Measurements from ENCODE around the gene EXOG.

DNA sequence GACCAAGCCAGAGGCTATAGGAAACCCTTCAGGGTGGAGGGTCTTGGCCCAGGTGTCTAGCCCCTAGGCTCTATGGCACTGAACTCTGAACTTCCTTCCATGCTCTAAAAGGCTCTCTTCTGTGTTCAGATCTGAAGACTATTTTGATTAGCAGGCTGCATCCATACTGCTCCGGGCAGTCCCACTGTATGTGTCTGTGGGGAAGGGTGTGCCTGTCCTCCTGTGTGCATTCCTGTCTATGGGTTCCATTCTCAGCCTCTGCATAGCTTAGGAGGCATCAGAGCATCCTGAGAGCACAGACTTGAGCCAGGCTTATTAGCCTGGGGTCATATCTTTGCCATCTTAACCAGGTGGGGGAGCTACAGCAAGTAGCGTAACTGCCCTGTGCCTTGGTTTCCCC, 38.0 kb downstream of the EXOG start:
- TF ChIP-seq, protein P1, sequence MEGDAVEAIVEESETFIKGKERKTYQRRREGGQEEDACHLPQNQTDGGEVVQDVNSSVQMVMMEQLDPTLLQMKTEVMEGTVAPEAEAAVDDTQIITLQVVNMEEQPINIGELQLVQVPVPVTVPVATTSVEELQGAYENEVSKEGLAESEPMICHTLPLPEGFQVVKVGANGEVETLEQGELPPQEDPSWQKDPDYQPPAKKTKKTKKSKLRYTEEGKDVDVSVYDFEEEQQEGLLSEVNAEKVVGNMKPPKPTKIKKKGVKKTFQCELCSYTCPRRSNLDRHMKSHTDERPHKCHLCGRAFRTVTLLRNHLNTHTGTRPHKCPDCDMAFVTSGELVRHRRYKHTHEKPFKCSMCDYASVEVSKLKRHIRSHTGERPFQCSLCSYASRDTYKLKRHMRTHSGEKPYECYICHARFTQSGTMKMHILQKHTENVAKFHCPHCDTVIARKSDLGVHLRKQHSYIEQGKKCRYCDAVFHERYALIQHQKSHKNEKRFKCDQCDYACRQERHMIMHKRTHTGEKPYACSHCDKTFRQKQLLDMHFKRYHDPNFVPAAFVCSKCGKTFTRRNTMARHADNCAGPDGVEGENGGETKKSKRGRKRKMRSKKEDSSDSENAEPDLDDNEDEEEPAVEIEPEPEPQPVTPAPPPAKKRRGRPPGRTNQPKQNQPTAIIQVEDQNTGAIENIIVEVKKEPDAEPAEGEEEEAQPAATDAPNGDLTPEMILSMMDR (IDR thresholded peaks at IDR 0.05) = no peak
- no peak for TF ChIP-seq POLR2A (IDR thresholded peaks at IDR 0.05)

Measured in uterus (tissue), 2 donors.